ENCODE data around the gene CDH3.
"Not testable (repeated sequence)": the region's sequence is repeated elsewhere in the genome, so short reads cannot be mapped to it uniquely, and the experiment has no call there.

CDH3 gene

DNA sequence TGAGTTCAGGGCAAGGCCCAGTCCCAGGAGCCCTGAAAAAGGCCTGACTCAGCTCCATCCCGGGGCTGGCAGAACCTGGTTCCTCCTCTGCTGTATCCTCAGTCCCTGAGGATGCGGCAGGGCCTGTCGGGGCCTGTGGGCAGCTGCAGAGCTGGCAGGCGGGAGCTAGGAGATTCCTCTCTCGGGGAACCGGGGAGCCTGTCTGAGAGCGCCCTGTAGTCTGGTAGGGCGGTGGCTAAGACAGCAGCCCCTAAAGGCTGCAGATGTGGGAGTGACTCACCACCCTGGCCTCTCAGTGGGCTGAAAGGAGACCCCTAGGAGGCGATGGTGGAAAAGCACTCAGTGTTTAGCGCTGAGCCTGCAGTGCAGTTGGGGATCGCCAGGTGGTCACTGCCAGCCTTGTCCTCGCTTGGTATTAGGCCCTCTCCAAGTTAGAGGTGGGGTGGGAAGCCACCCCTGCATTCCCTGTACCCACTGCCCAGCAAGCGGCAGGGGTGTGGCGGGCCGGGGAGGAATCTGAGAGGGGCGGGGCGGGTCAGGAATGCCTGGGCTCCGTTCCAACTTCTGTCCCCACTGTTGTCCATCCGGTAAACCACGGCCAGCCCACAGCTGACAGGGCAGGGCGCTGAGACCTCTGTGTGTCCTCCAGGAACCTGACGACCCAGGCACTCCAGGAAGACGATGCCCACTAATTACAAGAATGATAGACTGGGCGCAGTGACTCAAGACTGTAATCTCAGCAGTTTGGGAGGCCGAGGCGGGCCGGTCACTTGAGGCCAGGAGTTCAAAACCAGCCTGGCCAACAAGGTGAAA is 62.4 kb downstream of the CDH3 start:
- DNase-seq = peak; percentile 67

DNA sequence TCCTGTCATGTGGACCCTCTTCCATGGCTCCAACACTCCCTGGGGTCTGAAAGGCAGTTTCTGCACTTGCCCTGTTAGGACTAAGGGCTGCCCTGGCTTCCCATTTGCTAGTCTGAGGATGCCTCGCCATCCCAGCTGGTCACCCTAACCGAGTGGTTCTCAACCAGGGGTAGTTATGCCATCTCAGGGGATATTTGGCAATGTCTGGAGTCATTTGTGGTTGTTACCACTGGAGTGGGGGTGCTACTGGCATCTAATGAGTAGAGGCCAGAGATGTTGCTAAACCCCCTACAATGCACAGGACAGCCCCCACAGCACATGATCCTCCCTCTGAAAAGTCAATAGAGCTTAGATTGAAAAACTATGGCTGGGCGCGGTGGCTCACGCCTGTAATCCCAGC is 65.1 kb downstream of the CDH3 start:
- DNase-seq = no peak

DNA sequence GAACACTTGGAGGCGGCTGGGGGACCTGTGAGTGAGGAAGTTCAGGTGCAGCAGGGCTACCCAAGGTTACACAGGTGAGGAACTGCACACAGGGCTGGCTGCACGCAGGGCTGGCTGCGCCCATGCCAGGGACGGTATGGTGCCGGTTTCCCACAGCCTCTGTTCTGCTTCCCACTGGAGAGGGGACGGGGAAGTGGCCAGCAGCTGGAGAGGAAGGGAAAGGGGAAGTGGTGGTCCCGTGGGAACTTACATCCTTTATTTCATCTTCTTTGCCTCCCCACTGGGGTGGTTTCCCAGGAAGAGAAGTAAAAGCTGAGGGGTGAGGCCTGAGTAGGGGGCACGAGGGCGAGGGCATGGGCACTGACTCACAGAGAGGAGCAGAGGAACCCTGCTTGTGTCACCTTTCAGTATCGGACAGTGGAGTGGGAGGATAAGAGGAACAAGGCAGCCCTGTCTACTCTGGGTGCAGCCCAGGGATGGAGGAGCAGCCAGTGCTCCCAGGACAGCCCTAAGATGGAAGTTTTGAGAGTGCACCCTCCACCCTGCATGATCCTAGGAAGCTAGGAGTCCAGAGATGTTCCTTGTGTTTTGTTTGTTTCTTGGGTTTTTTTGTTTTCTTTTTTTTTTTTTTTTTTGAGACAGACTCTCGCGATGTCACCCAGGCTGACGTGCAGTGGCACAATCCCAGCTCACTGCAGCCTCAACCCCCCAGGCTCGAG is 66.5 kb downstream of the CDH3 start:
- DNase-seq = no peak

DNA sequence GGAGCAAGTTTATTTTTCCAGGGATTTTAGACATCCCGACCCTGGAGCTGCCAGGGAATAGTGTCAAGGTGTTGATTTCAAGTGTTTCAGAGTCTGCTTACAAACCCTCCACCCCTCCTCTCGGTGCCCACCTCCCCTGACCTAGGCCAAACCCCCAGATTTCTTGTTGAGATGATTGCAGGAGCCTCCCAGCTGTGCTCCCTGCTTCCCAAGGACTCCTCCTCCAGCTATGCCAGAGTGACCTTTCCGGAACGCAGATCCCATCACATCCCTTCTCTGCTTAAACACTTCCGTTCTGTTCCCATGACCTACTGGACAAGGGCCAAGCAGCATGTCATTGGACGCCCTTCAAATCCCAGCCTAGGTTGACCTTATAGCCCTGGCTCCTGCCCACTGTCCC is 68.3 kb downstream of the CDH3 start:
- DNase-seq = no peak

DNA sequence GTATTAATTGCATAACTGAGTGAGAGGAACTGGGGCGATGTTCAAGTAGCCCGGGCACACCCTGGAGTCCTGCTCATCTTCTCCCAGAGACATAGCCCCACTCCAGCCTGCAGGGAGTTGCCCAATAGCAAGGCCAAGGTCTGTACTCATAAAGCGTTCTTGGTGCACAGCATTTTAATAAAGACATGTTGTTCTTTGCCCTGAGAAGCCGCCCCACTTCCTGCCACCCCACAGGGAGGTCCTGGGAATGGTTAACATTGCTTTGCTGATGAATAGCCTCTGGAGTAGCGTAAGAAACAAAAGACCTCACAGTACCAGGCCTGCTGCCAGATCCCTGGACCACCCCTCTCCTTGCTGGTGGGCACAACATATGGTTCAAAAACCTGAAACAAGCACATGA is 70.4 kb downstream of the CDH3 start:
- DNase-seq = peak; percentile 42

DNA sequence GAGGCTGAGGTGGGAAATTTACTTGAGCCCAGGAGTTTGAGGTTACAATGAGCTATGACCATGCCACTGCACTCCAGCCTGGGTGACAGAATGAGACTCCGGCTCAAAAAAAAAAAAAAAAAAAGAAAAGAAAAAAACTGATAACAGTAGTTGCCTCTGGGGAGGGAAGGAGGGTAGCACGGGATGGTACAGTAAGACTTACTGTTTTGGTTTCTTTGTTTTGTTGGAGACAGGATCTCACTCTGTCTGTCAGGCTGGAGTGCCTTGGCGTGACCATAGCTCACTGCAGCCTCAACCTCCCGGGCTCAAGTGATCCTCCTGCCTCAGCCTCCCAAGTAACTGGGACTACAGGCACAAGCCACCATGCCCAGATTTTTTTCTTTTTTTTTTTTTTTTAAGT is 71.4 kb downstream of the CDH3 start:
- not testable (repeated sequence) for DNase-seq

DNA sequence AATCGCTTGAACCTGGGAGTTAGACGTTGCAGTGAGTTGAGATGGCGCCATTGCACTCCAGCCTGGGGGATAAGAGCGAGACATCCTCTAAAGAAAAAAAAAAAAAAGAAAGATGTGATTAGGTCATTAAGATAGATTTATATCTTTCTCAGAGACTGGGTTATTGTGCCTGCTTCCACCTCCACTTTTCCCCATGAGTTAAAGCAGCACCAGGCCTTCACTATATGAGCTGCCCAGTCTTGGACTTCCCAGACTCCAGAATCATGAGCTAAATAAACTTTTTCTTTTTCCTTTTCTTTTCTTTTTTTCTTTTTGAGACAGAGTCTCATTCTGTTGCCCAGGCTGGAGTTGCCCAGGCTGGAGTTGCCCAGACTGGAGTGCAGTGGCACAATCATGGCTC is 72.6 kb downstream of the CDH3 start:
- DNase-seq = no peak

DNA sequence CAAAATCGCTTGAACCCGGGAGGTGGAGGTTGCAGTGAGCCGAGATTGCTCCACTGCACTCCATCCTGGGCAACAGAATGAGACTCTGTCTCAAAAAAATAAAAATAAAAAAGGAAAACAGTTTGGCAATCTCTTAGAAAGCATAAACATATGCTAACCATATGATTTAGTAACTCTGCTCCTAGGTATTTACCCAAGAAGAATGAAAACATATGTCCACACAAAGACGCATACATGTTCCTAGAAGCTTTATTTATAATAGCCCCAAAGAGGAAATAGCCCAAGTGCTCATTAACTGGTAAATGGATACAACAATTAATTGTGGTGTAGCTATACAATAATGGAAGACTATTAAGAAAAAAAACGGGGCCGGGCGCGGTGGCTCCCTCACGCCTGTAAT is 73.5 kb downstream of the CDH3 start:
- no peak for DNase-seq

DNA sequence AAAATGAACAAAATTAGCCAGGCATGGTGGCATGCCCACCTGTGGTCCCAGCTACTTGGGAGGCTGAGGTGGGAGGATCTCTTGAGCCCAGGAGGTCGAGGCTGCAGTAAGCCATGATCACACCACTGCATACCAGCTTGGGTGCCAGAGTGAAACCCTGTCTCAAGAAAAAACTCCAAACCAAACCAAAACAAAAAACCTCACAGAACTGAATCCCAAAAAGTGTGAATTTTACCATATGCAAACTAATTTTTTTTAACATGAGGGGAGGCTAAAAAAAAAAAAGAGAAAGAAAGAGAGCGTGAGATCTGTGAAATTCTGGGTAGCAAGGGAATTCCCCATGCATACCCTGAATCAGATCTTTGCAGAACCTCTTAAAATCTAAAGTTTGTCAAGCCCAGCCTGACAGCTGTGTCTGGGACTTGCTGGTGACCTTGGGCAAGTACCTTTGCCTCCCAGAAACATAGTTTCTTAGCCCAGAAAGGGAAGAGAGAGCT is 74.9 kb downstream of the CDH3 start:
- no peak for DNase-seq

DNA sequence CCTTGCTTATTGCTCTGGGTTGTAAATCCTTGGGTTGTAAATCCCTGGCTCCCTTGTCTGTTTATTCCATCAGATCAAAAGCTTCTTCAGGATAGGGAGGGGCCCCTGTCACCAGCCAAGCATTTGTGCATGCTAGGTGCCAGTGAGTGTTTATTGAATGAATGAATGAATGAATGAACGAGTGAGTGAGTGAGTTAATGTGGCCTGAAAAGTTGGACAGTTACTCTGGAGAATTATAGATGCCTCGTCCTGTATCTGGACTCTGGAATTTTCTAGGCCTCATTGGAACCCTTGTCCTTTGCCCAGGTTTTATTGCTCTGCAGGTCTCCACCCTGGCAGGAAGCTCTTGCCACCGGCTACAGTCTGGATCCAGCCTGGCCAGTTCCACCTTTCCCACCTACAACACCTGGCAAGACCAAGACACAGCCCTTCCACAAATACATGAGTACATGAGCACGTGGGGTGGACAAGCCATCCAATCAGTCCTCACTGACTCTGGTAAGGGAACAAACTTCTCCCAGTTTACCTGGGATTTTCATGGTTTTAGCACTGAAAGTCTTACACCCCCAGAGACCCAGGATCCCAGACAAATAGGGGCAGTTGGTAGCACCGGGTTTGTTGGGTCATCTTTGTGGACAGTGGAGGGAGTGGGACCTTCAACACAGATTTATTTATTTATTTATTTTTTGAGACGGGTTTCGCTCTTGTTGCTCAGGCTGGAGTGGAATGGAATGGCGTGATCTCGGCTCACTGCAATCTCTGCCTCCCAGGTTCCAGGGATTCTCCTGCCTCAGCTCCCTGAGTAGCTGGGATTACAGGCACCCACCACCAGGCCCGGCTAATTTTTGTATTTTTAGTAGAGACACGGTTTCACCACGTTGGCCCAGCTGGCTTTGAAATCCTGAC is 77.3 kb downstream of the CDH3 start:
- no peak for DNase-seq

DNA sequence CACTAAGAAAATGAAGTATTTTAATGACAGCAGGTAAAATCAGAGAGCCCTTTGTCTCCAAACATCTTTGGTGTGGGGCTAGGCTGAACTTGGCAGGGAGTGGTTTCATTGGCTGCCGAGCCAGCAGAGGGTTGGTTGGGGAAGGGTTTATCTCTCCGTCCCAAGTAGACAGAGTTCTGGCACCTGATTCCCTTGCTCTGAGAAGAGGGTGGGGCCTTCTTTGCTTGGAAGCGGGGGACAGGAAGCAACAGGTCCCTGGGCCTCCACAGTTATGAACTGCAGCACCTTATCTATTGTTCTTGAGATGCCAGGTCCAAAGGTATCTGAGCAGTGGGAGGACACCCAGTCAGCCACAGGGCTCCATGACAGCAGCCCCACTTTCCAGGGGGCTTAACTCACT is 79.7 kb downstream of the CDH3 start:
- no peak for DNase-seq

DNA sequence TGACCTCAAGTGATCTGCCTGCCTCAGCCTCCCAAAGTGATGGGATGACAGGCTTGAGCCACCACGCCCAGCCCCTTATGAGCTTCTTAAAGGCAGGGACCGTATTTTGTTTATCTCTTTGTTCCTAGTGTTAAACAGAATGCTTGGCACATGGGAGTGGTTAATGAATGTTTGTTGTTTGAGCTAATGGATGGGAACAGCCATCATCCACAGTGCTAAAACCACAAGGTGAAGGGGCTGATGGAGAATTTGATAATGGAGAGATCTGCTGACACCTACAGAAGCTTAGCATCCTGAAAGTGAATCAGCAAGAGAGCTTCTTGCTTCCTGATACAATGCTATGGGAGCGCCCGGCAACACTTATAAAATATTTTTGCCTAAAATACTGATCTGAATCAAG is 83.4 kb downstream of the CDH3 start:
- no peak for DNase-seq

DNA sequence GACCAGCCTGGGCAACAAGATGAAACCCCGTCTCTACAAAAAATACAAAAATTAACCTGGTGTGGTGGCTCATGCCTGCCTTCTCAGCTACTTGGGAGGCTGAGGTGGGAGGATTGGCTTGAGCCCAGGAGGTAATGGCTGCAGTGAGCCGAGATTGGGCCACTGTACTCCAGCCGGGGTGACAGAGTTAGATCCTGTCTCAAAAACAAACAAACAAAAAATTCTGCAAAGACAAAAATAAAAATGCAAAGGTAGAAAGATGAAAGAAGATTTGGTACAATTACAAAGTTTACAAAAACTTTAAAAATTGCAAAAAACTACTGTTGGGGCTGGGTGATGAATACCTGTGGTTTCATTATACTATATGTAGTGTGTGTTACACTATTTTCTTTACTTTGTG is 86.5 kb downstream of the CDH3 start:
- DNase-seq = no peak

DNA sequence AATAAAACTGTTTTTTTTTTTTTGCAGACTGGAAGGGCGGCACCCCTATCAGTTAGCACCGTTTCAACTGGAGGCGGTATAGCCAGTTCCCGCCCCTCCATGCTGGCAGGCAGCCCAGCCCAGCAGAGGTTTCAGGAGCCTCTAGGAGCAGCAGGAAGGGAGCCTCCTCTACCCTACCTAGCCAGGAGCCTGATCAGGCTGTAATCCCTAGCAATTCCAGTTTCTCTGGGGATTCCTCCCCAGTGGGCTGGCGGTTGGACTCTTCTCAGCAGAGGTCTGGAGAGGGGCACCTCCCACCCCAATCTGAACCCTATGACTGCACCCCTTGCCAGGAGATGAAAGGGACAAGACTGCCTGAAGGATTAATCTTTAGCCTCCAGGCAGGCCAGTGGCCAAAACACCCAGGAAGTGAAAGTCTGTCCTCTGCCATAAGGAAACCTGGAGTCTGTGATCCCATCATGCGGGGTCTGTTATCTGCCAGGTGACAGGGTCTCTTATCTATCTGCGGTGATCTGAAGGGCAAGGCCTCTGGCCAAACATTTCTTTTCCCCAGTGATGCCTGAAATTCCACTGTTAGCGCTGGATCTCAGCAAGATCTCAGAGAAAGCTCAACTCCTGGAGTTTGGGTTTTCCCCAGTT is 87.1 kb downstream of the CDH3 start:
- DNase-seq = peak; percentile 8

DNA sequence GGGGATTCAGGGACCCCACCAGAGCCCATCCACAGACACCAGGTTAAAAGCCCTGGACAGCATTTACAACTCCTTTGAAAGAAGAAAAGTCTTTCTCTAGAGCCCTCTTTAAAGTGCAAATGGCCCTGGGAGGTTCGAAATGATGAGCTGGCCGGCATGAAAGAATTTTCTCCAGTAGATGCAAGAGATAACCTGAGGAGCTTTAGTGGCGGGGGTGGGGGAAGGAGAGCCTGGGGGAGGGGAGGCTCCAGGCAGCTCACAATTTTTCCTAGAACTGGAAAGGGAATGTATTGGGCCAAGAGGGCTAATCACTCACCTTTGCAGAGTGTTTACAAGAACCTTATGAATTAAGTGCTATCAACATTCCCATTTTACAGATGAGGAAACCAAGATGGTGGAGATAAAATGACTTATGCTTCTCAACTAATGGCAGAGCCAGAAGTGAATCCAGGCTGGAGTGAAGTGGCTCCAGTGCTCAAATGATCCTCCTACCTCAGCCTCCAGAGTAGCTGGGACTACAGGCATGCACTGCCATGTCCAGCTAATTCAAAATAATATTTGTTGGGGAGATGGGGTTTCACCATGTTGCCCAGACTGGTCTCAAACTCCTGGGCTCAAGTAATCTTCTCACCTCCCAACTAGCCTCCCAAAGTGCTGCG is 87.8 kb downstream of the CDH3 start:
- no peak for DNase-seq

DNA sequence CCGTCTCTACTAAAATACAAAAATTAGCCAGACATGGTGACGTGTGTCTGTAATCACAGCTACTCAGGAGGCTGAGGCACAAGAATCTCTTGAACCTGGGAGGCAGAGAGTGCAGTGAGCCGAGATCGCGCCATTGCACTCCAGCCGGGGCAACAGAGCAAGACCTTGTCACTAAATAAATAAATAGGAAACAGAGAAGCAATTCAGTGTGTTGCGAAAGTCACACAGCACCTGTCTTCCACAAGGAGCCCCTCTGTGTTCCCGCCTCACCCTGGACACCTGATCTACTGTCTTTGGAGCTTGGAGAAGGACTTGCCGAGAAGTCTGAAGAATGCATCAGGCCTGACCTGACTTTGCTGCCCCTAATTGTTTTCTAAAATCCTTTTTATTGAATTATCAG is 88.5 kb downstream of the CDH3 start:
- no peak for DNase-seq

DNA sequence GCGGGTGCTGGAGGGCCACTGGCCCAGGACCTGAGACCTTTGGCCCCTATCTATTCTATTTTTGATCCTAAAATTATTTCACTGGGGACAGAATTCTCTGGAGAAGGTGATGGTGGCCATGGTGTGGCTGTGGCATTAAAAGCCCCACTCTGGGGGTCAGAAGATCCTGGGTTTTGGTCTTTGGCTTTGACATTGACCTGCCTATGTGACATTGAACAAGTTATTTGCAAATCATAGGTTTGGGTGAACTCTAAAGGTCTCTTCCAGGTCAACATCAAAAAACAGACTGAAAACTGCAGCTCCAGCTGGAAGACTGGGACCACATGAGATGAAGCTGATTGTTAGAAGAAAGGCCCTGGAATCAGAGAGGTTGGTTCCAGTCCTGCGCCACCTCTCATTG is 89.7 kb downstream of the CDH3 start:
- DNase-seq = no peak

DNA sequence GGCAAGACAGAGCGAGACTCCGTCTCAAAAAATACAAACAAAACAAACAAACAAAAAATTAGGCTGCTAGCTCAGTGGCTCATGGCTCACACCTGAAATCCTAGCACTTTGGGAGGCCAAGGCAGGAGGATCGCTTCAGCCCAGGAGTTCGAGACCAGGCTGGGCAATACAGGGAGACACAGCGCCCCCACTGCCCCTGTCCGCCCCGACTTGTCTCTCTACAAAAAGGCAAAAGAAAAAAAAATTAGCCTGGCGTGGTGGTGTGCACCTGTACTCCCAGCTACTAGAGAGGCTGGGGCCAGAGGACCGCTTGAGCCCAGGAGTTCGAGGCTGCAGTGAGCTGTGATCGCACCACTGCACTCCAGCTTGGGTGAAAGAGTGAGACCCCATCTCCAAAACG is 91.5 kb downstream of the CDH3 start:
- no peak for DNase-seq

DNA sequence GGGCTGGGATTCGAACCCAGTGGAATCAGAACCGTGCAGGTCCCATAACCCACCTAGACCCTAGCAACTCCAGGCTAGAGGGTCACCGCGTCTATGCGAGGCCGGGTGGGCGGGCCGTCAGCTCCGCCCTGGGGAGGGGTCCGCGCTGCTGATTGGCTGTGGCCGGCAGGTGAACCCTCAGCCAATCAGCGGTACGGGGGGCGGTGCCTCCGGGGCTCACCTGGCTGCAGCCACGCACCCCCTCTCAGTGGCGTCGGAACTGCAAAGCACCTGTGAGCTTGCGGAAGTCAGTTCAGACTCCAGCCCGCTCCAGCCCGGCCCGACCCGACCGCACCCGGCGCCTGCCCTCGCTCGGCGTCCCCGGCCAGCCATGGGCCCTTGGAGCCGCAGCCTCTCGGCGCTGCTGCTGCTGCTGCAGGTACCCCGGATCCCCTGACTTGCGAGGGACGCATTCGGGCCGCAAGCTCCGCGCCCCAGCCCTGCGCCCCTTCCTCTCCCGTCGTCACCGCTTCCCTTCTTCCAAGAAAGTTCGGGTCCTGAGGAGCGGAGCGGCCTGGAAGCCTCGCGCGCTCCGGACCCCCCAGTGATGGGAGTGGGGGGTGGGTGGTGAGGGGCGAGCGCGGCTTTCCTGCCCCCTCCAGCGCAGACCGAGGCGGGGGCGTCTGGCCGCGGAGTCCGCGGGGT is 92.1 kb downstream of the CDH3 start, which contains the start of gene CDH1:
Gene CDH1 (plus strand): TSS at position 247 of the 684 bp plus-strand sequence. CDS start 124 bp downstream, at position 371.
- DNase-seq = no peak

DNA sequence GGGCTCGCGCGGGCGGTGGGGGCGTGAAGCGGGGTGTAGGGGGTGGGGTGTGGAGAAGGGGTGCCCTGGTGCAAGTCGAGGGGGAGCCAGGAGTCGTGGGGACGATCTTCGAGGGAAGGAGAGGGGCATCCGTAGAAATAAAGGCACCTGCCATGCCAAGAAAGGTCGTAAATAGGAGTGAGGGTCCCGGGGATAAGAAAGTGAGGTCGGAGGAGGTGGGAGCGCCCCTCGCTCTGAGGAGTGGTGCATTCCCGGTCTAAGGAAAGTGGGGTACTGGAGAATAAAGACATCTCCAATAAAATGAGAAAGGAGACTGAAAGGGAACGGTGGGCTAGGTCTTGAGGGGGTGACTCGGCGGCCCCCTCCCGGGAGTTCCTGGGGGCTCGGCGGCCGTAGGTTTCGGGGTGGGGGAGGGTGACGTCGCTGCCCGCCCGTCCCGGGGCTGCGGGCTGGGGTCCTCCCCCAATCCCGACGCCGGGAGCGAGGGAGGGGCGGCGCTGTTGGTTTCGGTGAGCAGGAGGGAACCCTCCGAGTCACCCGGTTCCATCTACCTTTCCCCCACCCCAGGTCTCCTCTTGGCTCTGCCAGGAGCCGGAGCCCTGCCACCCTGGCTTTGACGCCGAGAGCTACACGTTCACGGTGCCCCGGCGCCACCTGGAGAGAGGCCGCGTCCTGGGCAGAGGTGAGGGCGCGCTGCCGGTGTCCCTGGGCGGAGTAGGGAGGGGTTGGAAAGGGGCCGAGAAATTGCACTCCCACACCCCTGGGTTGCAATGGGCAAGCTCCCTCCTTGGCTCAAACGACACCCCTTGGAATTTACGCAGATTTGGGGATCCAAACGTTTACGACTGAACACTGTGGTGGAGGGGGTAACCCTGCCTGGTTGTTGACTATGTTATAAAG is 92.9 kb downstream of the CDH3 start:
- no peak for DNase-seq

All from fibroblast of skin of scalp (primary cell).